Glutamatergic neuron (in vitro differentiated cells): ENCODE results near the gene NUP62. TPM values are rescaled to one million over a fixed set of nuclear protein-coding genes. Genes with fewer than 3 reads are reported as not detected.
A peak's percentile ranks its signal among the peaks of the same experiment; 100 is the strongest.

Experiments
- DNase-seq: peaks from one replicate; pipeline ENCODE4 v3.0.0; 2022
- H3K27ac Mint-ChIP-seq: one replicate; pipeline ENCODE4 v1.8.0; 2020; ENCODE audit warnings: mild to moderate bottlenecking, mixed read lengths, inconsistent platforms; ENCODE audit not compliant: unreplicated experiment
- H3K27me3 Mint-ChIP-seq: one replicate; pipeline ENCODE4 v1.8.0; 2020; ENCODE audit warnings: mild to moderate bottlenecking, moderate library complexity, mixed read lengths, inconsistent platforms; ENCODE audit not compliant: unreplicated experiment
- H3K36me3 Mint-ChIP-seq: one replicate; pipeline ENCODE4 v1.8.0; 2020; ENCODE audit warnings: mild to moderate bottlenecking, mixed read lengths, inconsistent platforms; ENCODE audit not compliant: unreplicated experiment
- H3K4me1 Mint-ChIP-seq: one replicate; pipeline ENCODE4 v1.8.0; 2020; ENCODE audit warnings: mild to moderate bottlenecking, low read depth, mixed read lengths, inconsistent platforms; ENCODE audit not compliant: unreplicated experiment
- H3K4me3 Mint-ChIP-seq: one replicate; pipeline ENCODE4 v1.8.0; 2020; ENCODE audit warnings: mild to moderate bottlenecking, mixed read lengths, inconsistent platforms; ENCODE audit not compliant: unreplicated experiment
- H3K9me3 Mint-ChIP-seq: one replicate; pipeline ENCODE4 v1.8.0; 2020; ENCODE audit warnings: mild to moderate bottlenecking, moderate library complexity, mixed read lengths, inconsistent platforms; ENCODE audit not compliant: unreplicated experiment
- total RNA-seq: library from RNA; stranded (reverse); fragmentation: NEBNext Ultra II Directional; extraction: Animal tissue kit (Norgen Biotek cat#: 25700); gene quantifications from one replicate; pipeline ENCODE4 v1.2.1, GENCODE V29; 2021; ENCODE audit not compliant: unreplicated experiment
- TF ChIP-seq, protein P1 (sequence below): fragments of 200-600 bp; sonication (generic); IDR thresholded peaks from one replicate; pipeline ENCODE4 v1.5.0; 2021; ENCODE audit not compliant: partially characterized antibody, unreplicated experiment

NUP62 gene
- total RNA-seq, 1 donor from 2014 or later: 65.4 TPM

GRCh38 chr19:49862391-49863253 is 66.7 kb downstream of the NUP62 start:
- Mint-ChIP-seq H3K4me3 (no peak overlapping the region), H3K9me3 (peaks cover 10% of the 10 kb centered on the region), H3K27ac (no peak overlapping the region), H3K4me1 (peaks cover 9% of the 10 kb centered on the region), H3K36me3 (no peaks in the 10 kb centered on the region), H3K27me3 (peaks cover 11% of the 10 kb centered on the region)
- TF ChIP-seq, protein P1, sequence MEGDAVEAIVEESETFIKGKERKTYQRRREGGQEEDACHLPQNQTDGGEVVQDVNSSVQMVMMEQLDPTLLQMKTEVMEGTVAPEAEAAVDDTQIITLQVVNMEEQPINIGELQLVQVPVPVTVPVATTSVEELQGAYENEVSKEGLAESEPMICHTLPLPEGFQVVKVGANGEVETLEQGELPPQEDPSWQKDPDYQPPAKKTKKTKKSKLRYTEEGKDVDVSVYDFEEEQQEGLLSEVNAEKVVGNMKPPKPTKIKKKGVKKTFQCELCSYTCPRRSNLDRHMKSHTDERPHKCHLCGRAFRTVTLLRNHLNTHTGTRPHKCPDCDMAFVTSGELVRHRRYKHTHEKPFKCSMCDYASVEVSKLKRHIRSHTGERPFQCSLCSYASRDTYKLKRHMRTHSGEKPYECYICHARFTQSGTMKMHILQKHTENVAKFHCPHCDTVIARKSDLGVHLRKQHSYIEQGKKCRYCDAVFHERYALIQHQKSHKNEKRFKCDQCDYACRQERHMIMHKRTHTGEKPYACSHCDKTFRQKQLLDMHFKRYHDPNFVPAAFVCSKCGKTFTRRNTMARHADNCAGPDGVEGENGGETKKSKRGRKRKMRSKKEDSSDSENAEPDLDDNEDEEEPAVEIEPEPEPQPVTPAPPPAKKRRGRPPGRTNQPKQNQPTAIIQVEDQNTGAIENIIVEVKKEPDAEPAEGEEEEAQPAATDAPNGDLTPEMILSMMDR: peak; percentile 19
- peak; percentile 72 for DNase-seq

GRCh38 chr19:49861541-49862378 is 67.5 kb downstream of the NUP62 start:
- TF ChIP-seq, protein P1: no peak
- DNase-seq: no peak
- Mint-ChIP-seq H3K4me3 (no peak overlapping the region), H3K9me3 (peaks cover 10% of the 10 kb centered on the region), H3K27ac (no peak overlapping the region), H3K27me3 (peaks cover 9% of the 10 kb centered on the region), H3K4me1 (peaks cover 8% of the 10 kb centered on the region), H3K36me3 (no peaks in the 10 kb centered on the region)

DNA sequence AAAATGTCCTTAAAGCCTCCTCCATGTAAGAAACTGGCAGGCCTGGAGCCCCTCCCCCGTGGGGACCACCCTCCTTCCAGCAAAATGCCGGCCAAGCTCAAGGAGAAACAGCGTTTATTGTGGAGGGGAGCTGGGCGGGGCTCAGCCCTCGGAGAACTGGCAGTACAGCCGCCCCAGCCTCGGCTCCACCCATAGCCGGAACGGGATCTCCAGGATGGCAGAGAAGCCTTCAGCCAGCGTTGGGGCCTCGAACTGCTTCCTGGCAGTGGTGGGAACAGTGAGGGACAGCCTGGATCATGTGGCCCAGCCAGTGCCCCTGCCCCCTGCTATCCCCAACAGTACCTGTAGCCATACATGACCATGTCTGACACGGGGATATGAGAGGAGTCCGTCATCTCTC is 68.2 kb downstream of the NUP62 start:
- no peaks in the 10 kb centered on the region for H3K36me3 Mint-ChIP-seq
- peaks cover 10% of the 10 kb centered on the region for H3K9me3 Mint-ChIP-seq
- peaks cover 3% of the 10 kb centered on the region for H3K4me1 Mint-ChIP-seq
- TF ChIP-seq, protein P1: no peak
- no peak for DNase-seq
- H3K4me3 Mint-ChIP-seq: no peak overlapping the region
- peaks cover 9% of the 10 kb centered on the region for H3K27me3 Mint-ChIP-seq
- no peak overlapping the region for H3K27ac Mint-ChIP-seq

GRCh38 chr19:49860336-49861102 is 68.8 kb downstream of the NUP62 start:
- no peak for DNase-seq
- H3K36me3 Mint-ChIP-seq: no peaks in the 10 kb centered on the region
- no peak overlapping the region for H3K4me3 Mint-ChIP-seq
- peaks cover 12% of the 10 kb centered on the region for H3K27me3 Mint-ChIP-seq
- TF ChIP-seq, protein P1: no peak
- no peaks in the 10 kb centered on the region for H3K4me1 Mint-ChIP-seq
- H3K27ac Mint-ChIP-seq: no peak overlapping the region
- H3K9me3 Mint-ChIP-seq: peaks cover 10% of the 10 kb centered on the region
